22Rv1 (cell line): ENCODE data around the gene AKAP6.

Experiments
- H3K27ac ChIP-seq: fragments of 450-650 bp; 2 replicates; pipeline ENCODE4 v1.5.1; 2017
- ZFX ChIP-seq: fragments of 450-650 bp; IDR thresholded peaks from 2 replicates; pipeline ENCODE4 v1.6.1; 2017; ENCODE audit warnings: antibody characterized with exemption, borderline replicate concordance
- TF ChIP-seq, protein P1 (sequence below): fragments of 450-650 bp; IDR thresholded peaks from 2 replicates; pipeline ENCODE4 v1.5.1; 2017; ENCODE audit warnings: mild to moderate bottlenecking

The AKAP6 gene

DNA sequence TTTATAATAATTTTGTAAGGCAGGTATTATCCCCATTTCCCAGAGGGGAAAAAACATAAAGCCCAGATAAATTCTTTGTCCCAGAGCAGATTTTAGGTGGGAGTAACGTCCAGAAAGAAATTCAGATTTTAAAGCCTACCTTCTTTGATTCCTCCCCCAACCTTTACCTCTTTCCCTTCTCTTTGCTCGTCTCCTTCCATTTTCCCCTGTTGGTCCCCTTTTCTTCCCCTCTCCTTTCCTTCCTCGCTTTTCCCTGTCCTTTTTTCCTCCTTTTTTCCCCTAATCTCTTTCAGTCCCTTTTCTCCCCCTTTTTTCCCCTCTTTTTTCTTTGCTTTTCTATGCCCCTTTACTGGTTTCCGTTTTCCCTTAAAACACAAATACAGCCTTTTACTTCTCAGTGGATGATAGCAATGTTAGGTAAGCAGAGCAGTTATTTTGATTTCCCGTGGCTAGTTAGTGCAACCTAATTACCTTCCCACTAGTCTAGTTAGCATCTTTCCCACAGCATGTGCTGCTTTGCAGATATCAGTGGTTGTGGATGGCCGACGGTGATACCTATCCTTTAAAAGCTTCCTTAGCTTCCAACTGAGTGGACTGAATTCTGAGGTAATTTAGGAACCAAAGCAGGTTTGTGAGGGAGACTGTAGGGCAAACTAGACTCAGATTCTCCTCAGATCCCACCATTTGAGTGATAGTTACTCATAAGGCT is 10.9 kb upstream of the AKAP6 start:
- H3K27ac ChIP-seq: no peak overlapping the region
- TF ChIP-seq ZFX: no peak
- TF ChIP-seq, protein P1, sequence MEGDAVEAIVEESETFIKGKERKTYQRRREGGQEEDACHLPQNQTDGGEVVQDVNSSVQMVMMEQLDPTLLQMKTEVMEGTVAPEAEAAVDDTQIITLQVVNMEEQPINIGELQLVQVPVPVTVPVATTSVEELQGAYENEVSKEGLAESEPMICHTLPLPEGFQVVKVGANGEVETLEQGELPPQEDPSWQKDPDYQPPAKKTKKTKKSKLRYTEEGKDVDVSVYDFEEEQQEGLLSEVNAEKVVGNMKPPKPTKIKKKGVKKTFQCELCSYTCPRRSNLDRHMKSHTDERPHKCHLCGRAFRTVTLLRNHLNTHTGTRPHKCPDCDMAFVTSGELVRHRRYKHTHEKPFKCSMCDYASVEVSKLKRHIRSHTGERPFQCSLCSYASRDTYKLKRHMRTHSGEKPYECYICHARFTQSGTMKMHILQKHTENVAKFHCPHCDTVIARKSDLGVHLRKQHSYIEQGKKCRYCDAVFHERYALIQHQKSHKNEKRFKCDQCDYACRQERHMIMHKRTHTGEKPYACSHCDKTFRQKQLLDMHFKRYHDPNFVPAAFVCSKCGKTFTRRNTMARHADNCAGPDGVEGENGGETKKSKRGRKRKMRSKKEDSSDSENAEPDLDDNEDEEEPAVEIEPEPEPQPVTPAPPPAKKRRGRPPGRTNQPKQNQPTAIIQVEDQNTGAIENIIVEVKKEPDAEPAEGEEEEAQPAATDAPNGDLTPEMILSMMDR: no peak

DNA sequence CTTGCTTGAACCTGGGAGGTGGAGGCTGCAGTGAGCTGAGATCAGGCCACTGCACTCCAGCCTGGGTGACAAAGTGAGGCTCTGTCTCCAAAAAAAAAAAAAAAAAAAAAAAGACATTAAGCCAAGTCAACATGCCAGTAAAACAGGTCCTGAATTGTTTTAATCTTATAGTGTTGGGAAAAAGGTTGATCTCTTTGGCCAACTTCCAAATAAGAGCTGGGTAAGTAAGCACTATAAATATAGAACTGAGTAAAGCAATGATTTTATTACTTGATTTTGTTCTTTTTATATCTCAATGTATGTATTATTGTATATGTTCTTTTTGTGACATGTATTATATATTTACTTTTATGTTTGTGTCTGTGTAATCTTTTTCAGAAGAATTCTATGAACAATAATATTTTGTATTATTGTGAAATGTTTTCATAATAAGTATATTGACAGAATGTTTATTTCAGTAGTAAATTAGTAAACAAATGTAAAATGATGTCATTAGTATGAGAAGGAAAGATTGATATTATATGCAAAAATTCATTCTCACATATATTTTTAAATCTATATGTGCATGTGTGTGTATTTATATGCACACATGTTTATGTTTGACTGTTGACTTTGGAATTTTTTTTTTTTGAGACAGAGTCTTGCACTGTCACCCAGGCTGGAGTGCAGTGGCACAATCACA is 9.6 kb upstream of the AKAP6 start:
- no peak overlapping the region for H3K27ac ChIP-seq
- TF ChIP-seq, protein P1: no peak
- TF ChIP-seq ZFX: no peak

DNA sequence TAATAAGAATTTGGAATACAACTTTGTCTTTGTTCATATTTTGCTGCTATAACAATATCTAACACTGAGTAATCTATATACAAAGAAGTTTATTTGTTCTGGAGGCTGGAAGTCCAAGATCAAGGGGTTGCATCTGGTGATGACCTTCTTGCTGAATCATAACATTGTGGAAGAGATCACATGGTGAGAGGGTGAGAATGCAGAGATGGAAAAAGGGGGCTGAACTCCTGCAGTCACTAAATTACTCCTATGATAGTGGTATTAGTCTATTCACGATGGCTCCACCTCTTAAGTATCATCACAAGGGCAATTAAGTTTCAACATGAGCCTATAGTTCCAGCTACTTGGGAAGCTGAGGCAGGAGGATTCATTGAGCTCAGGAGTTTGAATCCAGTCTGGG is 4.5 kb upstream of the AKAP6 start:
- TF ChIP-seq, protein P1: no peak
- no peak for TF ChIP-seq ZFX
- H3K27ac ChIP-seq: no peak overlapping the region

- TF ChIP-seq ZFX: no peak
- TF ChIP-seq, protein P1: no peak
- no peak overlapping the region for H3K27ac ChIP-seq
Measured at GRCh38 chr14:32327255-32327961, 1.7 kb upstream of the AKAP6 start.

- H3K27ac ChIP-seq: no peak overlapping the region
- TF ChIP-seq, protein P1: no peak
- no peak for TF ChIP-seq ZFX
Measured at GRCh38 chr14:32329690-32330285, 690 bp downstream of the AKAP6 start.

DNA sequence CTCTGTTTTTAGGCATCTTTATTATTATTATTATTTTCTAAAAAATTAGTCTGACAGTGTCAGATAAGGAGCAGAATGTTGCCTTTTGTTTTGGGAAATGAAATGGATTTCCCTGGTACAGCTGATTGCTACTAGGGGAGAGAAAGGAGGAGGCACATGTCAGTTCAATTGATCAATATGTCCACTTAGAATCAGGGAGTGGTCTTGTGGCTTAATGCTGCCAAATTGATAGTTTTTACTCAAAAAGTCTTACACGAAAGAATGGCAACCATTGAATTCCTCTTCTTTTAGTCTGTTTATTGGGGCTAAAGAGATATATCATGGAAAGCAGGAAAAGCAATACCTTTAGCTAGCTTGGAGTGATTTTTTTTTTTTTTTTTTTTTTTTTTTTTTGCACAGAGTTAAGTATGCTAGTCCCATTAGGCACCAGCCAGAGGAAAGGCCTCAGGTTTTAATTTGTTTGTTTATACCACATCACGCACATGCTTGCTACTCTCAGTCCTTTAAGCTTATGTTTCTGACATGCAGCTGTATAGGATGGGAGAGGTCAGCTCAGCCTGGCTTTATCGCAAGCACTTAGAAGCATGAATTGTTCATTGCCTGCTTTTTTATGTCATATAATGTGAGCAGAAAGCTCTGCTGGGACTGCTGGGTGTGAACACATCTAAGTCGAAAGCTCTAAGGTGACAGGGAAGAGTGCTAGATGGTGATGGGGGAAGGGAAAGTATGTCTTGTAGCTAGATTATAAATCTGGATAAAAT is 1.4 kb downstream of the AKAP6 start:
- TF ChIP-seq, protein P1: no peak
- no peak for TF ChIP-seq ZFX

More for the DNA sequence above, 1.4 kb downstream of the AKAP6 start:
- no peak overlapping the region for H3K27ac ChIP-seq
